HPDE6-E6E7 (cell line): ENCODE measurements around the gene TIGD6.
A peak's percentile ranks its signal among the peaks of the same experiment; 100 is the strongest.

ENCODE experiments used
- DNase-seq: peaks from one replicate; pipeline ENCODE4 v3.0.0; 2011; ENCODE audit warnings: missing footprints; ENCODE audit errors: extremely low spot score

The TIGD6 gene

DNA sequence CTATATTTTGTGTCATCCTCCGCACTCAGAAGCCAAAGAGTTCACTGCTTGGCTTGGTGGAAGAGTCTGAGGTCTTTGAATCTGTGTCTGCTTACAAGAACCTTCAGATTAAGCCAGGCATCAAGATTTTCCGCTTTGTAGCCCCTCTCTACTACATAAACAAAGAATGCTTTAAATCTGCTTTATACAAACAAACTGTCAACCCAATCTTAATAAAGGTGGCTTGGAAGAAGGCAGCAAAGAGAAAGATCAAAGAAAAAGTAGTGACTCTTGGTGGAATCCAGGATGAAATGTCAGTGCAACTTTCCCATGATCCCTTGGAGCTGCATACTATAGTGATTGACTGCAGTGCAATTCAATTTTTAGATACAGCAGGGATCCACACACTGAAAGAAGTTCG is 19.2 kb downstream of the TIGD6 start:
- no peak for DNase-seq

DNA sequence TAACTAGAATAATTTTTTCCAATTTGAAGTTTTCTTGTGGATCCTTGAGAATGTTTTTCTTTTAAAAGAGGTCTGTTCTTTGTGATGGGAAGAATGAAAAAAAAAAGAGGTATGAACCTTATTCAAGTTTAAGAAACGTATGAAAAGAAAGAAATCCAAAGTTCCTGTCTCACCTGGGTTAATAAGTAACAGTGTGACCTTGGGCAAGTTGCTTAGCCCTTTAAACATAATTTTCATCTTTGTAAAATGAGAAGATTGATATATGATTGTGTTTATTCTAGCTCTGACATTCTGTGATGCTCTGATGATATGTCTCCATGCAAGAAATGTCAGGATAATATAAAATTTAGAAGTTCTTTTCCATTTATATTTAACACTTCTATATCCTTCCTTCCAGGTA is 20.6 kb downstream of the TIGD6 start:
- no peak for DNase-seq

DNA sequence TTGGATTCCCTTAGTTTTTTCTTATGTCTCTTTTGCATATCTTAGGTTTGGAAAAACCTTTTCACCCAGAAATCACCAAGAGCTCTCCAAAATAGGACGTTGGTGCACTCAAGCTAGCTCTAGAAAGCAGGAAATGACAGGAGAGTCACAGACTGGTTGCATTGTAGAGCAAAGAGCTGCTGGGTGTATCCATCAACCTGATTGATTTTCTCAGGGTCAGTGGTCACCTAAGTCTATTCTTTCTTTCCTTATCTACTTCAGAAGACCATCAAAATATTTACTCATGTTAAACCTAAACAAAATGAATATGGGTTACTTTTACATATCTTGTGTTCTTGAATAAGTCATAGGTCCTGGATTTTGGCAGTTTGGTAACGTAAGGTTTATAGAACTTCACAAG is 25.0 kb downstream of the TIGD6 start:
- no peak for DNase-seq

DNA sequence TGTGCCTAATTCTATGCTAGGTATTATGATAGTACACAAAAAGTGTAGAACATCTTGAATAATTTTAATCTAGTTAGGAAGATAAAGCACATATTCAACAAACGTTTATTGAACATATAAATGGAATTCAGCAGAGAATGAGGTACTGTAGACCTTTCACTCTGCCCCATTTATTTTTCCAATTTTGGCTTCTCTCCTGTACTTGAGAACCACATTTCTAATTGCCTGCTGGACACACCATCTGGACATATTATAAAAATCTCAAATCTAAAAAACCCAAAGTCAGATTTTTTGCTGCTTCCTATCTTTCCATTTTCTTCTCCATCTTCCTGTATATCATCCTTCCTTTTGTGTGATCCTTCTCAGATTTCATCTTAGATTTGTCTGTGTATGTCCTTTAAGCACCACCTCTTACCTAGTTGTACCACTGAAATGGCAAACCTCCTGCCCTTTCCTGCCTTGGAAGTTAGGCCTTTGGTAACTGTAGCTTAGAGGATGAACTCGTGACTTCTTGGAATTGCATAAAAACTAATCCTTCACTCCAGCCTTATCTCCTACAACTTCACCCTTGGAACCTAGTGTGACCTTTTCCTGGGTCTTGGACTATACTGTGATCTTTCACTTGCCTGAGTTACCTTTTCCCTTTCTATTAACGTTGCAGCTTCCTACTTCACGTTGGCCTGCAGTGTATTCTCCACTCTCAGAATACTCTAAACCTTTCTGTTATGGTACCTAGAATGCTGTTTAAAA is 31.1 kb downstream of the TIGD6 start:
- DNase-seq: no peak

GRCh38 chr5:149966946-149967345 is 33.5 kb downstream of the TIGD6 start:
- DNase-seq: no peak

GRCh38 chr5:149963729-149964128 is 36.7 kb downstream of the TIGD6 start:
- DNase-seq: no peak

- no peak for DNase-seq
Observed at GRCh38 chr5:149962601-149963300, 37.7 kb downstream of the TIGD6 start.

DNA sequence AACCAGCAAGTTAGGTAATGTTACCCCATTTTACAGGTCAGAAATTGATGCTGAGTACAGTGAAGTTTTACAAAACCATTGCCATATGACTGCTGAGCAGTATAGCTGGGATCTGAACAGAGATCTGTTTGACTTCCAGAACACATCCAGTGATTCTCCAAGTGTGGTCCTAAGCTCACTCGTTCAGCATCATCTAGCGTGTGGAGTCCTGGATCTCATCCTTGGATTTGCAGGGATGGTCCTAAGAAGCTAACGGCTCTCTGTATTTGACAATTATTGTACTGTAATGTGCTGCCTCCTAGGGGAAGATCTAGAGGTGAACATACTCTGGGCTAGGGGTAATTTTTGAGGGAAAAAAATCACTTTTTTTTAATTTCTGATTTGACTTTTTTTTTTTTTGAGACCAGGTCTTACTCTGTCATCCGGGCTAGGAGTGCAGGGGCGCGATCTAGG is 38.5 kb downstream of the TIGD6 start:
- peak; percentile 41 for DNase-seq

GRCh38 chr5:149961186-149961685 is 39.2 kb downstream of the TIGD6 start:
- no peak for DNase-seq

GRCh38 chr5:149960272-149961185 is 39.9 kb downstream of the TIGD6 start, which contains the start of gene SLC26A2:
SLC26A2 (plus strand) TSS chr5:149960758; CDS start chr5:149977653, 16,895 bp downstream.
- peak; percentile 96 for DNase-seq

DNA sequence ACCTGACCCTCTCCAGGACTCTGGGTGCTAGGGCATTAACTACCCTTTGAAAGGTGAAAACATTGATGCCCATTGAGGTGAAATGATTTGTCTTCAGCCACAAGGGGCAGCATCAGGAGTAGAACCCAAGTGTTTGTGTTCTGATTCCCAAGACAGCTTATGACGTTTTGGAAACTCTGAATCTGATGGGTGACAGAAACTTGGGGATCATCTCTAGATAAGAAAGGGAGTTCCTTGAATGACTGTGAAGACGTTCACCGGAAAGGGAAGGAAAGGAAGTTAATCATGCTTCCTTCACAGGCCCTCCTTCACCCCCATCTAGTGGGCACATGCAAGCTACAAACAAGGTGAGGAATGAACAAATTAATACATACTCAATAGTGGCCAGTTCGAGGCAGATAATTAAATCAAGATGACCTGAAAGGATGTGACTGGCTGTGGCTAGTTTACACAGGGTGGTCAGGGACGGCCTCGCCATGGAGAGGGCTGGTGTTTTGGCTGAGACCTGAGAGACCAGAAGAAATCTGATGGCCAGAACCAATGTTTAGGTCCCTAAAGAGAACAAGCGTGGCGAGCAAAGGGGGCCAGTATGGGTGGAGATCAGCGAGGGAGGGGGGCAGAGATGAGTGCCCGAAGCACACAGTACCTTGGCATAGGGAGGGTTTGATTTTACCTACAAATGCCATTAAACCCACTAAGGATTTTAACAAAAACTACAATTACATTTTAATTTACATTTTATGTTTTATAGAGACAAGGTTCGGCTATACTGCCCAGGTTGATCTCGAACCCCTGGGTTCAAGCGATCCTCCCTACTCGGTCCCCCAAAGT is 40.8 kb downstream of the TIGD6 start:
- DNase-seq: no peak

DNA sequence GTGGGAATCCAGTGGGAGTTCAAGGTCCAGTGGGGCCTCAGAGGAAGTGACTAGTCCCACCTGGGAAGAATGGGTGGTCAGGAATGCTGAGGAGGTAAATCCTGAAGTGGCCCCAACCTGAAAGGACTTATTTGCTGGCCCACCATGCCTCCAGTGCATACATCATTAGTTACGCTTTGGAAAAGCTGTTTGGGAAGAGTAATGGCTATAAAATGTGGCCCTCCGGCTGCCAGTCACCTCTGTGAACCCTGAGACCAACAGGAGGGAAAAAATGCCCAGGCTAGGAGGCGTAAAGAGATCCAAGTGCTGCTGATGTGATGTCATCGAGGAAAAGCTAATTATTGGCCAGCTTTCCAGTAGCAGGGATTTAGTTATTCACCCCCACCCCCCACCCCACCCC is 42.6 kb downstream of the TIGD6 start:
- no peak for DNase-seq

DNA sequence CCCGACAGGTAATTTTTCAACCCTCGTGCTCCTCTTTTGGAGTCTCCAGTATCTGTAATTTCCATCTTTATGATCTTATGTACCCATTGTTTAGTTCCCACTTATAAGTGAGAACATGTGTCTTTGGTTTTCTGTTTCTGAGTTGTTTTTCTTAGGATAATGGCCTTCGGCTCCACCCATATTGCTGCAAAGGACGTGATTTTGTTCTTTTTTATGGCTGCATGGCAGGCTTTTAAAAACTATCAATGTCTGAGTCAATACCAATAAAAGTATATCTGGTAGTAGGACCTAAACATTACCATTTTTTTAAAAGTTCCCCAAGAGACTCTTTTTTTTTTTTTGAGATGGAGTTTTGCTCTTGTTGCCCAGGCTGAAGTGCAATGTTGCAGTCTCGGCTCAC is 43.8 kb downstream of the TIGD6 start:
- DNase-seq: no peak

DNA sequence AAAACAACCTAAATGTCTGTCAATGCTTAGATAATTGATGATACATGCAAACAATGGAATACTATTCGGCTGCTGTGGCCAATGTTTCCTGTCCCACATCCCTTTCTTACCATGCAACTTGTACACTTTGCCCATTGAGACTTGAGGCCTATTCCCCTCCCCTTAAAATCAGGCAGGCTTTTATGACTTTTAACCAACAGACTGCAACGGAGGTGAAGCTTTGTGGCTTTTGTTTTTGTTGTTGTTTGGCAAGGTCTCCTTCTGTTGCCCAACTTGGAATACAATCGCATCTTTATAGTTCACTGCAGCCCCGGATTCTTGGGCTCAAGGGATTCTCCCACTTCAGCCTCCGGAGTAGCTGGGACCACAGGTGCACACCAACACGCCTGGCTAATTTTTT is 45.7 kb downstream of the TIGD6 start:
- DNase-seq: no peak

DNA sequence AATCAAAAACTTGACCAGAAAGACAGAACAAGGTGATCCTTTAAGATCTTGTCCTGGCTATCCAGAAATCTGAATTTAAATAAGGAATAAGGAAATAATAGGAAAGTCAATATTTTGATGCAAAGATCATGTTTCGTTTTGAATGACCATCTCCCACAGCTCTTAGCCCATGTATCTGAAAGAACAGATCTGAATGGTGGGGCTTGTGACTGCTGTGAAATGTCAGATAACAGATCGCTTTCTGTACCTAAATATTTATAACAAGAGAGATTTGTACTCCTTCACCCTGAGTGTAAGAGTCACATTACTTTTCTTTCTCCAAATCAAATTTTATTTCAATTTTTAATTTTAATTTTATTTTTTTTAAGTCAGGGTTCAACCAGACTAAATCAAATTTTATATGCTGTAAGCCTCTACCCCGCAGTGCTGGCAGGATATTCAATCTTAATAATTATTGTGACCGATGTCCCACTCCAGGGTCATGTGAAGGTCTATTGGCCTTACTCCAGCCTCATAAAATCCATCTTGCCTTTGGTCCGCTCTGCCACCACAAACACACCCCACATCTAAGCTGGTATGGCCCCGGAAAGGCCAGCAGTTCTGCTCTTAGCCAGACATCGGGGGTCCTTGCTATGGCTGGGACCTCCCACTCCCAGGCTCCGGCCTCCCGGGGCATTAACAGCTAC is 46.9 kb downstream of the TIGD6 start:
- DNase-seq: no peak

DNA sequence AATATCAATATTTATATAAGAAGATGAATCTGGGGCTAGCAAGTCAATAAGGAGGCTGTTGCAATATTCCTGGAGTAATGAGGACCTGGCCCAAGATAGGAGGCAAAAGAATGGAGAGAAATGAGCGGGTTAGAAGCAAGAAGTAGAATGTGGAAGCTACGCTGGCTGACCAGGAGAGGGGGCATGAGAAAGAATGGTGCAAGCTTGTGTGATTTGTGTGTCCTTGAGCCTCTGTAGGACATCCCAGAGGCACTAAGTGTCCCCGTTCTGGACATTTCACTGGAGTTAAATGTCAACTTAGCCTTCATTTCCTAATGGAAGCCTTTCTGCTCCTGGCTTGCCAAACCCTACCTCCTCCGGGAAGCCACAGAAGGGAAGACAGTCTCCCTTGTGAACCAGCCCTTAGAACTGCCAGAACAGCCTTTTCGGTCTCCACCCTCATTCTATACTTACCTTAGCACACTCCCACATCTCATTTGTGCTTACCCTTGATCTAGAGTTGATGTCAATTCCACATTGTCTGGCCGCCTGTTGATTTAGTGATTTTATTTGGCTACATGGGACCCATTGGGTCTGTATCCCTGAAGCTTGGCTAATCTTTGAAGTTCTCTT is 49.2 kb downstream of the TIGD6 start:
- no peak for DNase-seq

GRCh38 chr5:149948993-149949392 is 51.5 kb downstream of the TIGD6 start:
- DNase-seq: no peak

- no peak for DNase-seq
Observed at GRCh38 chr5:149946118-149946517, 54.3 kb downstream of the TIGD6 start.

DNA sequence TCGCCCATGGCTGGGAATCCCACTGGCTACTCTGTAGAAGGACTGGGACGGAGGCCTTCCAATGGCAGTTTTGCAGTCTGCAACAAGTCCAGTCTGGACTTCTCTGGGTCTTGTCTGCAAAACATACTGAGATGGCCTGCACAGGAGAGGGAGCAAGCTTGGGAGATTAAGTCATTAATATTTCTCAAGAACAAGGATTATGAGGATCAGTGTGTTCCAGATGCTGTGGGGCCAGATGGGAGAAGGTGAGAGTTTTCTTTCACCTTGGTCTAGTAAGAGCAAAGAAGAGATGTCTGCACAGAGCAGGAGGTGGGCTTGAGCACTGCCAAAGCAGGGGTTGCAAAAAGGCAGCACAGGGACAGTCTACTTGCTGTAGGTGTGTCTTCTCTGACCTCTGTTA is 55.8 kb downstream of the TIGD6 start, which contains the start of gene PDE6A:
PDE6A (minus strand) TSS at position 128 of the 400 bp plus-strand sequence; CDS start at position 8, 120 bp downstream.
- DNase-seq: no peak
